ENCODE data around the gene MRPS34.

MRPS34 gene

DNA sequence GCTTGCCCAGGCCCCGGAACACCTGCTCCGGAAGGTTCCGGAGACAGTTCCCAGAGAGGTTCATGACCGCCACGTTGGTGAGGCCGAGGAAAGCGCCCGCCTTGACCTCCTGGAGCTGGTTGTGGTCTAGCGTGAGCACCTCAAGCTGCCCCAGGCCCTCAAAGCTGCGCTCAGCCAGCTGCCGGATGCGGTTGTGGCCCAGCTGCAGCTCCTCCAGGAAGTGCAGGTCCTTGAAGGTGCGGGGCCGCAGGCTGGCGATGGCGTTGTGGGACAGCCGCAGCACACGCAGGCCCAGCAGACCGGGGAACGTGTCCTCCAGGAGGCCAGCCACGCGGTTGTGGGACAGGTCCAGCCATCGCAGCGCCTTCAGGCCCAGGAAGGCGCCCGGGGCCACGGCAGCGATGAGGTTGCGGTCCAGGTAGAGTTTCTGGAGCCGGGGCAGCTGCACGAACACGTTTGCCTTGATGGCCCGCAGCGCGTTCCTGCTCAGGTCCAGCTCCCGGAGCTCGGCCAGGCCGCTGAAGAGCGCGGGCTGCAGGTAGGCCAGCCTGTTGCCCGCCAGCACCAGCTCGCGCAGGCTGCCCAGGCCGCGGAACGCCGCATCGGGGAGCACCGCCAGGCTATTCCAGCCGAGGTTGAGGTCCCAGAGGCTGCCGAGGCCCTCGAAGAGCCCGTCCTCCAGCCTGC lies 18.5 kb upstream of the MRPS34 start:
- in situ Hi-C loops (cut with HindIII; ENCODE audit: low sequenced_read_pairs): no loop called here
- TF ChIP-seq, protein P1, sequence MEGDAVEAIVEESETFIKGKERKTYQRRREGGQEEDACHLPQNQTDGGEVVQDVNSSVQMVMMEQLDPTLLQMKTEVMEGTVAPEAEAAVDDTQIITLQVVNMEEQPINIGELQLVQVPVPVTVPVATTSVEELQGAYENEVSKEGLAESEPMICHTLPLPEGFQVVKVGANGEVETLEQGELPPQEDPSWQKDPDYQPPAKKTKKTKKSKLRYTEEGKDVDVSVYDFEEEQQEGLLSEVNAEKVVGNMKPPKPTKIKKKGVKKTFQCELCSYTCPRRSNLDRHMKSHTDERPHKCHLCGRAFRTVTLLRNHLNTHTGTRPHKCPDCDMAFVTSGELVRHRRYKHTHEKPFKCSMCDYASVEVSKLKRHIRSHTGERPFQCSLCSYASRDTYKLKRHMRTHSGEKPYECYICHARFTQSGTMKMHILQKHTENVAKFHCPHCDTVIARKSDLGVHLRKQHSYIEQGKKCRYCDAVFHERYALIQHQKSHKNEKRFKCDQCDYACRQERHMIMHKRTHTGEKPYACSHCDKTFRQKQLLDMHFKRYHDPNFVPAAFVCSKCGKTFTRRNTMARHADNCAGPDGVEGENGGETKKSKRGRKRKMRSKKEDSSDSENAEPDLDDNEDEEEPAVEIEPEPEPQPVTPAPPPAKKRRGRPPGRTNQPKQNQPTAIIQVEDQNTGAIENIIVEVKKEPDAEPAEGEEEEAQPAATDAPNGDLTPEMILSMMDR (IDR thresholded peaks at IDR 0.05; ENCODE audit: low read depth, low read length): no peak
- H3K4me3 ChIP-seq (ENCODE audit: low read depth, low read length): no peak overlapping the region
- DNase-seq (ENCODE audit: low read depth, low spot score): no peak

DNA sequence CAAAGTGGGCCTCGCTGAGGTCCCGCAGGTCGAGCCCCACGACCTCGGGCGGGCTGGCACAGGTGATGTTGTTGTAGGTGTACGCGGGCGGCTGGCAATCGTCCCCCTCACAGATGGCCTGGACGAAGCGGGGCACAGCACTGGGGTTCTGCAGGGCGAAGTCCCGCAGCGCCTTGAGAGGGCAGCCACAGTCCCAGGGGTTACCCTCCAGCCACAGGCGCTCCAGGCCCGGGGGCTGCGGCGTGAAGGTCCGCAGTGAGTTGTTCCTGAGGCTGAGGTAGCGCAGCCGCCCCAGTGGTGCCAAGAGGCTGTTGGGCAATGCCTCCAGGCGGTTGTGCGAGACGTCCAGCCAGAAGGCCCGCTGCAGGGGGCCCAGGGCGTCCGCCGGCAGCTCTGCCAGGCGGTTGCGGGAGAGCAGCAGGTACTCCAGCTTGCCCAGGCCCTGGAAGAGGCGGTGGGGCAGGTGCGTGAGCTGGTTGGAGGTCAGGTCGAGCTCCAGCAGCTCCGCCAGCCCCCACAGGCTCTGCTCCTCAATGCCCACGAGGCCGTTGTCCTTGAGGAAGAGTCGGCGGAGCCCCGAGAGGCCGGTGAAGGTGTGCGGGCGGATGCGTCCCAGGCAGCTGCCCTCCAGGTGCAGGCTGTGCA lies 17.8 kb upstream of the MRPS34 start:
- in situ Hi-C loops (cut with HindIII; ENCODE audit: low sequenced_read_pairs): no loop called here
- no peak for DNase-seq (ENCODE audit: low read depth, low spot score)
- TF ChIP-seq, protein P1 (IDR thresholded peaks at IDR 0.05; ENCODE audit: low read depth, low read length): no peak
- no peak overlapping the region for H3K4me3 ChIP-seq (ENCODE audit: low read depth, low read length)

DNA sequence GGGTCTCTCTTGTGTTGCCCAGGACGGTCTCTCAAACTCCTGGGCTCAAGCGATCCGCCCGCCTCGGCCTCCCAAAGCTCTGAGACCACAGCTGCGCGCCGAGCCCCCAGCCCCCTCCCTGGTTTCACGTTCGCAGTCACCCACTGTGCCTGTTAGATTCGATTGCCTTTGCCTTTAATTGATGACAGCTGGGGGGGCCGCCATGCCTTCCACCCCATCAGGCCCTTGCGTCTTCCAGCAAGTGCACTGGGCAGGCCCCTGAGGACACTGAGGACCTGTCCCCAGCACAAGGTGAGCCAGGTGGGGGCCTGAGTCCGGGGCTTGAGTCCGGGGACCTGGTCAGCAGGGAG lies 17.3 kb upstream of the MRPS34 start:
- TF ChIP-seq, protein P1 (IDR thresholded peaks at IDR 0.05; ENCODE audit: low read depth, low read length): no peak
- in situ Hi-C loops (cut with HindIII; ENCODE audit: low sequenced_read_pairs): no loop called here
- DNase-seq (ENCODE audit: low read depth, low spot score): no peak
- no peak overlapping the region for H3K4me3 ChIP-seq (ENCODE audit: low read depth, low read length)

DNA sequence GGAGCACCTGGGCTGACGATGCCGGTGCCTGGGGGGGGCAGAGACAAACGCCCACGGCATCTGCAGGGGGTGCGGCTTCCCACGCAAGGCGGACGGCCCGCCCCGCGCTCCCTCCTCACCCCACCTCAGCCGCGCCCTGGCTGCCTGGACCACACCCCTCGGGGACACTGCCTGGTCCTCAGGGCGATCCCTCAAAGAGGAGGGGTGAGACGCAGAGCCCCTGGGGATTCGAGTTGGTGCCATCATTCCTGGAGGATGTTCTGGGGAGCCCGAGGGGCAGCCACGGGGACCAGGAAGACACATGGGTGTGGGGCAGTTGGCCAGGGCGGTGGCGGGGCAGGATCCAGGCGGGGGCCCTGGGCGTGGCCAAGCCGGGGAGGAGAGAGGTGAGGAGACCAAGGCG lies 16.7 kb upstream of the MRPS34 start:
- TF ChIP-seq, protein P1 (IDR thresholded peaks at IDR 0.05; ENCODE audit: low read depth, low read length): no peak
- DNase-seq (ENCODE audit: low read depth, low spot score): no peak
- in situ Hi-C loops (cut with HindIII; ENCODE audit: low sequenced_read_pairs): no loop called here
- H3K4me3 ChIP-seq (ENCODE audit: low read depth, low read length): no peak overlapping the region

DNA sequence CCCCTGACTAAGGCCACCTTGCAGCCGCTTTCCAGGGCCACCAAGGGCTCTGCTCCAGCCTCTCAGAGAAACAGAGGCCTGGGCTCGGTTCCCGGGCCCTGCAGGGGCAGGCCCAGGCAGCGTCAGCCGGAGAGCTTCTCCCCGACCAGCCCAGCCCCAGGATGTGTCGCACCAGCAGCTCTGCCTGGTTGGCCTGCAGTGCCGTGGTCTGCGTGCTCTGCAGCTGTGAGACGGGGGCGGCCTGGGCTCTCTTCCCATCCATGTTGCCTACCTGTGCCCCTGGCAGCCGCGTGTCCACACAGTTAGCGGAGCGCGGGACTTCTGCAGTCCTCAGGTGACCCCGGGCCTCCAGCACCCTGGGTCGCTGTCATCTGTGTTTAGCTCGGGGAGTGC lies 15.8 kb upstream of the MRPS34 start:
- TF ChIP-seq, protein P1 (IDR thresholded peaks at IDR 0.05; ENCODE audit: low read depth, low read length): no peak
- H3K4me3 ChIP-seq (ENCODE audit: low read depth, low read length): no peak overlapping the region
- in situ Hi-C loops (cut with HindIII; ENCODE audit: low sequenced_read_pairs): no loop called here
- no peak for DNase-seq (ENCODE audit: low read depth, low spot score)

DNA sequence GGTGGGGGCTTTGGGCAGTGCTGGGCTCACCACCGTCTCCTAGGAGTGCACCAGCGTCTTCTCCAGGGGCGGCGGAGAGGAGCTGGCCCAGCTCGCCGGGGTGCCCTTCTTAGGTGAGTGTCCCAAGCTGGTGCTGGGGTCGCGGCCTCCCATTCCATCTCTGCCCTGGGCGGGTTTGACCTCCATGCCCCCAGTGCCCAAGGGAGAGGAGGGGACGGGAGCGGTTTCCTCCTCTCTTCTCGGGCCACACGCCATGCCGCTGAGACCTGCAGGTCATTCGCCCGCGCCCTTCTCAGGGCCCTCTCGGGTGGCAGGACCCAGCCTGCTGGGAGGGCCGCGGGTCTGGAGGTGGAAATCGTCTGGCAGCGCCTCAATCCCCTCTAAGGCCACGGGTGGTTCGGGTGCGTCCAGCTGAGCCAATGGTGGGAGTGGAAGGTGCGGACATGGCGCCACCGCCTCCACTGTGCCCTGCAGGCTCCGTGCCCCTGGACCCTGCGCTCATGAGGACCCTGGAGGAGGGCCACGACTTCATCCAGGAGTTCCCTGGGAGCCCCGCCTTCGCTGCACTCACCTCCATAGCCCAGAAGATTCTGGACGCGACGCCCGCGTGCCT lies 15.3 kb upstream of the MRPS34 start:
- in situ Hi-C loops (cut with HindIII; ENCODE audit: low sequenced_read_pairs): no loop called here
- no peak overlapping the region for H3K4me3 ChIP-seq (ENCODE audit: low read depth, low read length)
- DNase-seq (ENCODE audit: low read depth, low spot score): no peak
- TF ChIP-seq, protein P1 (IDR thresholded peaks at IDR 0.05; ENCODE audit: low read depth, low read length): no peak
